PC-3 (cell line): ENCODE results near the gene OSBPL1A. TPM values are rescaled to one million over a fixed set of nuclear protein-coding genes. Genes with fewer than 3 reads are reported as not detected.

Experiments used
- ATAC-seq: fragments of 200-7000 bp; cut with Tn5 transposase; 2 replicates; pipeline ENCODE4 v1.9.1; 2020; ENCODE audit warnings: mild to moderate bottlenecking, moderate library complexity
- BruUV-seq: library from RNA; stranded (reverse); fragments of 400-500 nt; replicated peaks from 2 replicates; lab custom pipeline; 2021; lab: Mats Ljungman, UMichigan
- CTCF ChIA-PET: fragments of 300-600 bp; sonication (Branson Sonifier 250); formaldehyde crosslinking; loops from one replicate; lab custom pipeline; 2022; ENCODE audit warnings: antibody characterized with exemption; lab: Charles Lee
- POLR2A ChIA-PET: fragments of 300-600 bp; sonication (Branson Sonifier 250); formaldehyde crosslinking; loops from one replicate; lab custom pipeline; 2022; ENCODE audit warnings: antibody characterized with exemption; ENCODE audit not compliant: unreplicated experiment; lab: Charles Lee
- DNase-seq: peaks from one replicate; pipeline ENCODE4 v3.0.0-alpha.2; 2015
- H2AFZ ChIP-seq: fragments of 300-600 bp; sonication (generic); 2 replicates; pipeline ENCODE4 v1.6.0; 2016; ENCODE audit warnings: antibody characterized with exemption, low read length
- H3F3A ChIP-seq: fragments of 300-600 bp; sonication (generic); one replicate; pipeline ENCODE4 v1.6.0; 2017; ENCODE audit warnings: antibody characterized with exemption, low read length, control low read depth, mild to moderate bottlenecking; ENCODE audit not compliant: unreplicated experiment
- H3K27ac ChIP-seq: fragments of 300-600 bp; sonication (generic); 2 replicates; pipeline ENCODE4 v1.5.1; 2016; ENCODE audit warnings: mild to moderate bottlenecking, low read length
- H3K27me3 ChIP-seq: fragments of 300-600 bp; sonication (generic); 2 replicates; pipeline ENCODE4 v1.6.1; 2016; ENCODE audit warnings: low read length, mixed read lengths
- H3K36me3 ChIP-seq: fragments of 300-600 bp; sonication (generic); 2 replicates; pipeline ENCODE4 v1.6.1; 2016; ENCODE audit warnings: low read depth, mixed run types, low read length, mixed read lengths
- H3K4me1 ChIP-seq: fragments of 300-600 bp; sonication (generic); 2 replicates; pipeline ENCODE4 v1.5.1; 2016; ENCODE audit warnings: low read length; ENCODE audit not compliant: insufficient read depth
- H3K4me2 ChIP-seq: fragments of 300-600 bp; sonication (generic); 2 replicates; pipeline ENCODE4 v1.6.0; 2016; ENCODE audit warnings: low read length
- H3K4me3 ChIP-seq: fragments of 300-600 bp; sonication (generic); 2 replicates; pipeline ENCODE4 v1.5.1; 2016; ENCODE audit warnings: mild to moderate bottlenecking, low read length, mixed read lengths
- H3K79me2 ChIP-seq: fragments of 300-600 bp; sonication (generic); 2 replicates; pipeline ENCODE4 v1.6.1; 2017; ENCODE audit warnings: low read length, mixed read lengths
- H3K9ac ChIP-seq: fragments of 300-600 bp; sonication (generic); 2 replicates; pipeline ENCODE4 v1.6.0; 2016; ENCODE audit warnings: mild to moderate bottlenecking, low read length
- H3K9me2 ChIP-seq: fragments of 300-600 bp; sonication (generic); replicated peaks from 2 replicates; pipeline ENCODE4 v1.6.1; 2016; ENCODE audit warnings: mixed run types, low read length, mixed read lengths
- H3K9me3 ChIP-seq: fragments of 300-600 bp; sonication (generic); 2 replicates; pipeline ENCODE4 v1.6.1; 2016; ENCODE audit warnings: low read length, mixed read lengths
- H4K20me1 ChIP-seq: fragments of 300-600 bp; sonication (generic); 2 replicates; pipeline ENCODE4 v1.6.1; 2016; ENCODE audit warnings: low read length, mixed read lengths
- CTCF ChIP-seq: fragments of 300-600 bp; sonication (generic); conservative IDR thresholded peaks from 2 replicates; pipeline ENCODE4 v1.5.1; 2017; ENCODE audit warnings: antibody characterized with exemption, low read depth, mild to moderate bottlenecking, low read length
- EZH2 ChIP-seq: fragments of 300-600 bp; sonication (generic); IDR thresholded peaks from one replicate; pipeline ENCODE4 v1.6.1; 2017; ENCODE audit warnings: antibody characterized with exemption, mild to moderate bottlenecking, low read length; ENCODE audit not compliant: unreplicated experiment
- EZH2phosphoT487 ChIP-seq: fragments of 300-600 bp; sonication (generic); IDR thresholded peaks from 2 replicates; pipeline ENCODE4 v1.6.1; 2018; ENCODE audit warnings: mild to moderate bottlenecking, antibody characterized with exemption, low read length, borderline replicate concordance
- intact Hi-C: fragments of 100-400 bp; cut with micrococcal nuclease; formaldehyde crosslinking; loops from 2 replicates; pipeline ENCODE4 v1.9.0; 2023
- total RNA-seq: library from RNA; depleted of rRNA; stranded (reverse); fragments of >200 nt; gene quantifications from 2 replicates; pipeline ENCODE4 v1.2.3, GENCODE V29; 2014

Gene OSBPL1A
- total RNA-seq, 1 experiment from 2014 or later, result 39.7 TPM

- TF ChIP-seq EZH2phosphoT487, result no peak
- TF ChIP-seq CTCF, result no peak
- TF ChIP-seq EZH2, result no peak
- intact Hi-C loops, result loop anchor here (10.0 kb wide), 1 partner anchor 76 kb away; no protein-coding TSS in a partner anchor
Observed at GRCh38 chr18:24278591-24278990, 119.0 kb downstream of the OSBPL1A start.

GRCh38 chr18:24277516-24278195 is 120.0 kb downstream of the OSBPL1A start:
- ChIA-PET CTCF (no interaction called here), POLR2A (no interaction called here)

More at GRCh38 chr18:24278591-24278990, 119.0 kb downstream of the OSBPL1A start:
- H3K4me1 ChIP-seq, result peaks cover 8% of the 10 kb centered on the region
- no peak overlapping the region for H3K4me3 ChIP-seq
- no peaks in the 10 kb centered on the region for H3K27me3 ChIP-seq
- H3K9me3 ChIP-seq, result no peaks in the 10 kb centered on the region
- no peaks in the 10 kb centered on the region for H4K20me1 ChIP-seq
- H2AFZ ChIP-seq, result no peak overlapping the region
- H3K4me2 ChIP-seq, result no peak overlapping the region
- DNase-seq (no peak), ATAC-seq (no peak)
- ChIA-PET CTCF (no interaction called here), POLR2A (no interaction called here)
- no peaks in the 10 kb centered on the region for H3K79me2 ChIP-seq
- no peak overlapping the region for H3K27ac ChIP-seq
- no peaks in the 10 kb centered on the region for H3K9me2 ChIP-seq
- no TSS peak for BruUV-seq
- H3K36me3 ChIP-seq, result no peaks in the 10 kb centered on the region
- no peak overlapping the region for H3K9ac ChIP-seq
- H3F3A ChIP-seq, result no peaks in the 10 kb centered on the region

More at GRCh38 chr18:24277516-24278195, 120.0 kb downstream of the OSBPL1A start:
- Histone ChIP-seq H3F3A (no peaks in the 10 kb centered on the region), H3K27ac (no peak overlapping the region), H3K27me3 (no peaks in the 10 kb centered on the region), H3K9ac (no peak overlapping the region), H3K36me3 (no peaks in the 10 kb centered on the region), H2AFZ (no peak overlapping the region), H3K9me3 (no peaks in the 10 kb centered on the region), H3K4me3 (no peak overlapping the region), H3K9me2 (no peaks in the 10 kb centered on the region), H3K79me2 (no peaks in the 10 kb centered on the region), H4K20me1 (no peaks in the 10 kb centered on the region), H3K4me2 (no peak overlapping the region), H3K4me1 (peaks cover 17% of the 10 kb centered on the region)
- ATAC-seq (no peak), DNase-seq (no peak)
- TF ChIP-seq CTCF (no peak), EZH2phosphoT487 (no peak), EZH2 (no peak)
- intact Hi-C loops, result loop anchor here (10.0 kb wide), 1 partner anchor 77 kb away; no protein-coding TSS in a partner anchor
- BruUV-seq, result no TSS peak
